K562 (cell line): ENCODE measurements around the gene CERS6. TPM values are rescaled to one million over a fixed set of nuclear protein-coding genes. Genes with fewer than 3 reads are reported as not detected.

ENCODE experiments used
- BHLHE40 ChIP-seq: IDR thresholded peaks from 2 replicates; pipeline ENCODE4 v1.6.1; 2011; ENCODE audit warnings: low read length, improper control_type of control experiment
- DMBX1 ChIP-seq: fragments of 250-450 bp; sonication (Bioruptor Pico); IDR thresholded peaks from 2 replicates; pipeline ENCODE4 v1.8.0; 2022; ENCODE audit warnings: inconsistent platforms, mild to moderate bottlenecking, moderate library complexity, borderline replicate concordance
- MEIS2 ChIP-seq: fragments of 450-650 bp; IDR thresholded peaks from 2 replicates; pipeline ENCODE4 v1.6.1; 2014; ENCODE audit warnings: mild to moderate bottlenecking; ENCODE audit not compliant: partially characterized antibody
- POLR2B ChIP-seq: fragments of 450-650 bp; IDR thresholded peaks from 2 replicates; pipeline ENCODE4 v1.6.1; 2018; ENCODE audit warnings: low read depth; ENCODE audit not compliant: partially characterized antibody
- RUNX1 ChIP-seq: sonication (generic); IDR thresholded peaks from 2 replicates; pipeline ENCODE4 v1.6.1; 2016; ENCODE audit warnings: antibody characterized with exemption, low read depth
- SMARCA5 ChIP-seq: fragments of 450-650 bp; IDR thresholded peaks from 2 replicates; pipeline ENCODE4 v1.6.1; 2016
- ZC3H11A ChIP-seq: IDR thresholded peaks from 2 replicates; pipeline ENCODE4 v1.6.1; 2012; ENCODE audit warnings: low read depth, low read length, improper control_type of control experiment
- ZNF316 ChIP-seq: fragments of 450-650 bp; IDR thresholded peaks from 2 replicates; pipeline ENCODE4 v1.6.1; 2016
- ZNF445 ChIP-seq: fragments of 250-450 bp; sonication (Bioruptor Pico); IDR thresholded peaks from 2 replicates; pipeline ENCODE4 v1.4.0; 2020; ENCODE audit warnings: low read depth, mild to moderate bottlenecking, moderate library complexity
- ZNF589 ChIP-seq: fragments of 200-800 bp; sonication (Bioruptor generic); IDR thresholded peaks from 2 replicates; pipeline ENCODE4 v1.6.1; 2016; ENCODE audit warnings: low read depth, missing genetic modification characterization, missing compliant biosample characterization
- polyA plus RNA-seq, 8 experiments: library from polyadenylated mRNA; depleted of rRNA in 4 of 8; stranded (reverse) in 5 of 8; unstranded in 3 of 8; fragments of >200 nt; fragmentation: Nextera tagmentation in 2 of 8; fragmentation: Illumina TruSeq in 1 of 8; extraction: Ambion mirVana in 2 of 8; extraction: Trizol in 1 of 8; gene quantifications; 2 replicates each; pipeline versions ENCODE4 v1.2.1 to v1.2.3, GENCODE V29; 2011 to 2014; ENCODE audit warnings: inconsistent platforms in 1 of 8, missing spikeins in 1 of 8
- total RNA-seq, 7 experiments: library from RNA; depleted of rRNA in 6 of 7; stranded (reverse); fragments of >200 nt in 6 of 7; fragmentation: Illumina TruSeq in 2 of 7; extraction: Trizol in 2 of 7; gene quantifications; 2 replicates each; pipeline versions ENCODE4 v1.2.1 to v1.2.3, GENCODE V29; 2011 to 2021; ENCODE audit warnings: low replicate concordance in 1 of 7
- TF ChIP-seq, protein P1 (sequence below): fragments of 250-450 bp; sonication (Bioruptor Pico); IDR thresholded peaks from 2 replicates; pipeline ENCODE4 v1.4.0; 2020
- TF ChIP-seq, protein P2 (sequence below): sonication (generic); formaldehyde crosslinking; IDR thresholded peaks from 2 replicates; pipeline ENCODE4 v1.4.0; 2020; ENCODE audit warnings: mild to moderate bottlenecking, missing genetic modification reagents
- TF ChIP-seq, protein P3 (sequence below): fragments of 250-450 bp; sonication (Bioruptor Pico); IDR thresholded peaks from 2 replicates; pipeline ENCODE4 v1.4.0; 2020; ENCODE audit warnings: mild to moderate bottlenecking

Gene CERS6
- total and polyA plus RNA-seq, 9 of the 15 experiments (the other 6 are each of a cell fraction or from before 2014, with no cell fraction given), result 1.6 to 13.6 (median 11.4) TPM

DNA sequence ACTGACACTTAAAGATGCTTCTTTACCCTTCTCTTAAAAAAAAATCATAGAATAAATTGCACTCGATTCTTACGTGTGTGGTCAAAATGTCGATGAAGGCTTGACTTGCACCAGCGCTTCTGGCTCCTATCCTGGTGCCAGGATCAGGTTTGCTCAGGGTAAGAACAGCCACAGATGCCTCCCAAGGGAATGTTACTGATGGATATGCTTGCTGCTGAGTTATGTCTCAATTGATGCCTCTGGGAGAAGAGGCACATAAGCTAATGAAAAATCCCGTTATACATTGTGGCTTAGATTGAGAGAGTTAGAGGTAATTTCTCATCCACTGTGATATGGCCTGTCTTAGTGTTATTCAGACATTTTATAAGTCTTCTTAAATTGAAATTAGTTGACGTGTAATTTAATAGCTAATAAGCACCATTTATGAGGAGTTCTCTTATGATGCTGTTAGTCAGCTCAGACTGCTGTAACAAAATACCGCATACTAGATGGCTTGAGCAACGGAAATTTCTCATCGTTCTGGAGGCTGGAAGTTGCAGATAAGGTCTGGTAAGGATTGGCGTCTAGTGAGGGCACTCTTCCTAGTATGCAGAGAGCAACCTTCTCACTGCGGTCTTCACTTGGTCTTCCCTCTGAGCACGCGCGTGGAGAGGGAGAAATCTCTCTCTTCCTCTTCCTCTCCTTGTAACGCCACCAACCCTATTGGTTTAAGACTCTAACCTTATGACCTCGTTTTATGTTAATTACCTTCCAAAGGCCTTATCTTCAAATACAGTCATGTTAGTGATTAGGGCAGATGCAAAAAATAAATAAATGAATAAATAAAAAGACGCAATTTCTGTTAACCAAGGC lies 229.8 kb downstream of the CERS6 start (continued):
- TF ChIP-seq, protein P1, sequence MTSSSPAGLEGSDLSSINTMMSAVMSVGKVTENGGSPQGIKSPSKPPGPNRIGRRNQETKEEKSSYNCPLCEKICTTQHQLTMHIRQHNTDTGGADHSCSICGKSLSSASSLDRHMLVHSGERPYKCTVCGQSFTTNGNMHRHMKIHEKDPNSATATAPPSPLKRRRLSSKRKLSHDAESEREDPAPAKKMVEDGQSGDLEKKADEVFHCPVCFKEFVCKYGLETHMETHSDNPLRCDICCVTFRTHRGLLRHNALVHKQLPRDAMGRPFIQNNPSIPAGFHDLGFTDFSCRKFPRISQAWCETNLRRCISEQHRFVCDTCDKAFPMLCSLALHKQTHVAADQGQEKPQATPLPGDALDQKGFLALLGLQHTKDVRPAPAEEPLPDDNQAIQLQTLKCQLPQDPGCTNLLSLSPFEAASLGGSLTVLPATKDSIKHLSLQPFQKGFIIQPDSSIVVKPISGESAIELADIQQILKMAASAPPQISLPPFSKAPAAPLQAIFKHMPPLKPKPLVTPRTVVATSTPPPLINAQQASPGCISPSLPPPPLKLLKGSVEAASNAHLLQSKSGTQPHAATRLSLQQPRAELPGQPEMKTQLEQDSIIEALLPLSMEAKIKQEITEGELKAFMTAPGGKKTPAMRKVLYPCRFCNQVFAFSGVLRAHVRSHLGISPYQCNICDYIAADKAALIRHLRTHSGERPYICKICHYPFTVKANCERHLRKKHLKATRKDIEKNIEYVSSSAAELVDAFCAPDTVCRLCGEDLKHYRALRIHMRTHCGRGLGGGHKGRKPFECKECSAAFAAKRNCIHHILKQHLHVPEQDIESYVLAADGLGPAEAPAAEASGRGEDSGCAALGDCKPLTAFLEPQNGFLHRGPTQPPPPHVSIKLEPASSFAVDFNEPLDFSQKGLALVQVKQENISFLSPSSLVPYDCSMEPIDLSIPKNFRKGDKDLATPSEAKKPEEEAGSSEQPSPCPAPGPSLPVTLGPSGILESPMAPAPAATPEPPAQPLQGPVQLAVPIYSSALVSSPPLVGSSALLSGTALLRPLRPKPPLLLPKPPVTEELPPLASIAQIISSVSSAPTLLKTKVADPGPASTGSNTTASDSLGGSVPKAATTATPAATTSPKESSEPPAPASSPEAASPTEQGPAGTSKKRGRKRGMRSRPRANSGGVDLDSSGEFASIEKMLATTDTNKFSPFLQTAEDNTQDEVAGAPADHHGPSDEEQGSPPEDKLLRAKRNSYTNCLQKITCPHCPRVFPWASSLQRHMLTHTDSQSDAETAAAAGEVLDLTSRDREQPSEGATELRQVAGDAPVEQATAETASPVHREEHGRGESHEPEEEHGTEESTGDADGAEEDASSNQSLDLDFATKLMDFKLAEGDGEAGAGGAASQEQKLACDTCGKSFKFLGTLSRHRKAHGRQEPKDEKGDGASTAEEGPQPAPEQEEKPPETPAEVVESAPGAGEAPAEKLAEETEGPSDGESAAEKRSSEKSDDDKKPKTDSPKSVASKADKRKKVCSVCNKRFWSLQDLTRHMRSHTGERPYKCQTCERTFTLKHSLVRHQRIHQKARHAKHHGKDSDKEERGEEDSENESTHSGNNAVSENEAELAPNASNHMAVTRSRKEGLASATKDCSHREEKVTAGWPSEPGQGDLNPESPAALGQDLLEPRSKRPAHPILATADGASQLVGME (CRISPR knock-in tag), result no peak
- TF ChIP-seq RUNX1 (no peak), SMARCA5 (no peak; the same call in 1 of the 2 replicates), ZNF589 (CRISPR knock-in tag) (peak; percentile 73; the same call in 1 of the 2 replicates), BHLHE40 (peak; percentile 62), ZC3H11A (no peak), DMBX1 (no peak), ZNF445 (no peak), ZNF316 (no peak; the same call in 1 of the 2 replicates), MEIS2 (peak; percentile 55), POLR2B (no peak)
- TF ChIP-seq, protein P2, sequence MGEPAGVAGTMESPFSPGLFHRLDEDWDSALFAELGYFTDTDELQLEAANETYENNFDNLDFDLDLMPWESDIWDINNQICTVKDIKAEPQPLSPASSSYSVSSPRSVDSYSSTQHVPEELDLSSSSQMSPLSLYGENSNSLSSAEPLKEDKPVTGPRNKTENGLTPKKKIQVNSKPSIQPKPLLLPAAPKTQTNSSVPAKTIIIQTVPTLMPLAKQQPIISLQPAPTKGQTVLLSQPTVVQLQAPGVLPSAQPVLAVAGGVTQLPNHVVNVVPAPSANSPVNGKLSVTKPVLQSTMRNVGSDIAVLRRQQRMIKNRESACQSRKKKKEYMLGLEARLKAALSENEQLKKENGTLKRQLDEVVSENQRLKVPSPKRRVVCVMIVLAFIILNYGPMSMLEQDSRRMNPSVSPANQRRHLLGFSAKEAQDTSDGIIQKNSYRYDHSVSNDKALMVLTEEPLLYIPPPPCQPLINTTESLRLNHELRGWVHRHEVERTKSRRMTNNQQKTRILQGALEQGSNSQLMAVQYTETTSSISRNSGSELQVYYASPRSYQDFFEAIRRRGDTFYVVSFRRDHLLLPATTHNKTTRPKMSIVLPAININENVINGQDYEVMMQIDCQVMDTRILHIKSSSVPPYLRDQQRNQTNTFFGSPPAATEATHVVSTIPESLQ (CRISPR knock-in tag), result no peak
- TF ChIP-seq, protein P3, sequence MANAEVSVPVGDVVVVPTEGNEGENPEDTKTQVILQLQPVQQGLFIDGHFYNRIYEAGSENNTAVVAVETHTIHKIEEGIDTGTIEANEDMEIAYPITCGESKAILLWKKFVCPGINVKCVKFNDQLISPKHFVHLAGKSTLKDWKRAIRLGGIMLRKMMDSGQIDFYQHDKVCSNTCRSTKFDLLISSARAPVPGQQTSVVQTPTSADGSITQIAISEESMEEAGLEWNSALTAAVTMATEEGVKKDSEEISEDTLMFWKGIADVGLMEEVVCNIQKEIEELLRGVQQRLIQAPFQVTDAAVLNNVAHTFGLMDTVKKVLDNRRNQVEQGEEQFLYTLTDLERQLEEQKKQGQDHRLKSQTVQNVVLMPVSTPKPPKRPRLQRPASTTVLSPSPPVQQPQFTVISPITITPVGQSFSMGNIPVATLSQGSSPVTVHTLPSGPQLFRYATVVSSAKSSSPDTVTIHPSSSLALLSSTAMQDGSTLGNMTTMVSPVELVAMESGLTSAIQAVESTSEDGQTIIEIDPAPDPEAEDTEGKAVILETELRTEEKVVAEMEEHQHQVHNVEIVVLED, result no peak
